IPS-20b (cell line): ENCODE data around the gene ZFAND6.

Source experiments
- H3K27ac ChIP-seq: one replicate; pipeline ENCODE4 v1.5.1; 2013; ENCODE audit warnings: low read length
- H3K27me3 ChIP-seq: 2 replicates; pipeline ENCODE4 v1.6.1; 2013; ENCODE audit warnings: mild to moderate bottlenecking, low read length, inconsistent platforms; ENCODE audit not compliant: insufficient read depth
- H3K36me3 ChIP-seq: 2 replicates; pipeline ENCODE4 v1.6.1; 2013; ENCODE audit warnings: low read depth, mild to moderate bottlenecking, inconsistent platforms, low read length, moderate library complexity; ENCODE audit not compliant: insufficient read depth
- H3K4me1 ChIP-seq: 2 replicates; pipeline ENCODE4 v1.6.1; 2013; ENCODE audit warnings: mild to moderate bottlenecking, control low read depth, inconsistent platforms, low read length, moderate library complexity; ENCODE audit not compliant: insufficient read depth
- H3K4me3 ChIP-seq: 2 replicates; pipeline ENCODE4 v1.5.1; 2013; ENCODE audit warnings: mild to moderate bottlenecking, low read length, inconsistent platforms
- H3K9ac ChIP-seq: 2 replicates; pipeline ENCODE4 v1.6.1; 2013; ENCODE audit warnings: low read depth, mild to moderate bottlenecking, inconsistent platforms, low read length, moderate library complexity
- H3K9me3 ChIP-seq: 2 replicates; pipeline ENCODE4 v1.6.1; 2013; ENCODE audit warnings: mild to moderate bottlenecking, low read depth, low read length, inconsistent platforms; ENCODE audit not compliant: insufficient read depth

ZFAND6 gene

DNA sequence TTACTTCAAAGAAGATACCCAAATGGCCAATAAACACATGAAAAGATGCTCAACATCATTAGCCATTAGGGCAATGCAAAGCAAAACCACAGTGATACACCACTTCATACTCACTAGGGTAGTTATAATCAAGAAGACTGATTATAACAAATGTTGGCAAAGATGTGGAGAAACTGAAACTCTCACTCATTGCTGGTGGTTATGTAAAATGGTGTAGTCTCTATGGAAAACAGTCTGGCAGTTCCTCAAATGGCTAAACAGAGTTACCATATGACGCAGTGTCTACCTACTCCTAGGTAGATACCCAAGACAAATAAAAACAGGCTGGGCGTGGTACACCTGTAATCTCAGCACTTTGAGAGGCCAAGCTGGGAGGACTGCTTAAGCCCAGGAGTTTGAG, 3.5 kb upstream of the ZFAND6 start:
- Histone ChIP-seq H3K27me3 (peaks cover 9% of the 10 kb centered on the region), H3K36me3 (no peaks in the 10 kb centered on the region), H3K27ac (no peak overlapping the region), H3K4me3 (no peak overlapping the region), H3K9me3 (no peaks in the 10 kb centered on the region), H3K9ac (no peak overlapping the region), H3K4me1 (peaks cover 9% of the 10 kb centered on the region)

DNA sequence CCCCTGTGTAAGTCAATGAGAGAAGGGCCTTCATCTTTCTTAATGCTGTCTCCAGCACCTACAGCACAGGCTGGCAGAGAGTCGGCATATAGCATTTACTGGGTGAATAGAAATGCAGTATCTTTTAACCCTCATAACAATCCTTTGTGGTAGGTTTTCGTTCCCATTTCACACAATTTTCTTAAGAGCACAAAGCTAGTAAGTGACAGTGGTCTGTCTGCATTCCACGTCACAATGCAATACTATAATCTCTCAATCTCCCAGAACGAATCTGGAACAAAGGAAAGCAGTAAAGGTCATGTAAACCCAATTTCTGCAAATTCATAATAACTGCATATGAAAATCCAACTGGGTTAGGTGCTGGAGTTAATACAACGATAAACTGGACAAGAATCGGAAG, 1.4 kb upstream of the ZFAND6 start:
- peak overlapping the region; percentile 97 for H3K4me3 ChIP-seq

GRCh38 chr15:80059786-80060355, 395 bp downstream of the ZFAND6 start:
- Histone ChIP-seq H3K27ac (peak overlapping the region; percentile 86), H3K4me3 (peak overlapping the region; percentile 97), H3K9me3 (no peaks in the 10 kb centered on the region), H3K36me3 (no peaks in the 10 kb centered on the region), H3K4me1 (peaks cover 22% of the 10 kb centered on the region), H3K9ac (peak overlapping the region; percentile 98), H3K27me3 (peaks cover 9% of the 10 kb centered on the region)

More for the DNA sequence above, 1.4 kb upstream of the ZFAND6 start:
- Histone ChIP-seq H3K9ac (peak overlapping the region; percentile 26; the same call in 1 of the 2 replicates), H3K36me3 (no peaks in the 10 kb centered on the region), H3K27me3 (peaks cover 9% of the 10 kb centered on the region), H3K4me1 (peaks cover 22% of the 10 kb centered on the region), H3K9me3 (no peaks in the 10 kb centered on the region), H3K27ac (no peak overlapping the region)

DNA sequence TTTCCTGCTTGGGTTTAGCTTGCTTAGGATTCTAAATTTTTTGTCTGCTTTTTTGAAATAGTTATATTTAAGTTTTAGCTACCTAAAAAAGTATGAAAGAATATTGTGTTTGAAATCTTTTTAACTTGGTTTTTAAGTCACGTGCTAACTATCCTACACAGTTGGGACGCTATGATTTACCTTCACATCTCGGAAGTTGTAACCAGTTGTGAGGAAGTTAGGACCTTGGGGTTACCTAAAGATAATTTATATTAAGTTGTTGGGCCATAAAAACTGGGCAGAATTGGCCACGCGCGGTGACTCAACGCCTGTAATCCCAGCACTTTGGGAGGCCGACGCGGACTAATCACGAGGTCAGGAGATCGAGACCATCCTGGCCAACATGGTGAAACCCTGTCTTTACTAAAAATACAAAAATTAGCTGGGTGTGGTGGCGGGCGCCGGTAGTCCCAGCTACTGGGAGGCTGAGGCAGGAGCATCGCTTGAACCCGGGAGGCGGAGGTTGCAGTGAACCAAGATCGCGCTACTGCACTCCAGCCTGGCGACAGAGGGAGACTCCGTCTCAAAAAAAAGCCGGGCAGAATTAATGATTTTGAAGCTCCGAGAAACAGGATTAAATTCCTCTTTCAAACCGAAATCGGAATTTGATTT, 1.0 kb downstream of the ZFAND6 start:
- H3K36me3 ChIP-seq = no peaks in the 10 kb centered on the region
- H3K9me3 ChIP-seq = no peaks in the 10 kb centered on the region
- H3K27me3 ChIP-seq = peaks cover 9% of the 10 kb centered on the region
- peak overlapping the region; percentile 97 for H3K4me3 ChIP-seq
- H3K27ac ChIP-seq = peak overlapping the region; percentile 86
- H3K9ac ChIP-seq = peak overlapping the region; percentile 98
- H3K4me1 ChIP-seq = peaks cover 22% of the 10 kb centered on the region

- Histone ChIP-seq H3K27me3 (peaks cover 9% of the 10 kb centered on the region), H3K27ac (no peak overlapping the region), H3K4me1 (peaks cover 22% of the 10 kb centered on the region), H3K36me3 (no peaks in the 10 kb centered on the region), H3K9ac (peak overlapping the region; percentile 98; the same call in 1 of the 2 replicates), H3K9me3 (no peaks in the 10 kb centered on the region), H3K4me3 (peak overlapping the region; percentile 97)
Measured at GRCh38 chr15:80061582-80061981, 2.1 kb downstream of the ZFAND6 start.

- Histone ChIP-seq H3K27me3 (no peaks in the 10 kb centered on the region), H3K9me3 (no peaks in the 10 kb centered on the region), H3K4me3 (no peak overlapping the region), H3K9ac (no peak overlapping the region), H3K27ac (no peak overlapping the region), H3K4me1 (peaks cover 30% of the 10 kb centered on the region), H3K36me3 (no peaks in the 10 kb centered on the region)
Measured at GRCh38 chr15:80066912-80067311, 7.4 kb downstream of the ZFAND6 start.

GRCh38 chr15:80068578-80068977, 9.1 kb downstream of the ZFAND6 start:
- Histone ChIP-seq H3K27ac (no peak overlapping the region), H3K27me3 (no peaks in the 10 kb centered on the region), H3K9me3 (no peaks in the 10 kb centered on the region), H3K36me3 (no peaks in the 10 kb centered on the region), H3K4me1 (peaks cover 34% of the 10 kb centered on the region), H3K9ac (no peak overlapping the region), H3K4me3 (no peak overlapping the region)

GRCh38 chr15:80070840-80071239, 11.4 kb downstream of the ZFAND6 start:
- Histone ChIP-seq H3K27ac (peak overlapping the region; percentile 37), H3K36me3 (no peaks in the 10 kb centered on the region), H3K4me1 (peaks cover 49% of the 10 kb centered on the region), H3K9ac (no peak overlapping the region), H3K4me3 (no peak overlapping the region), H3K9me3 (no peaks in the 10 kb centered on the region), H3K27me3 (no peaks in the 10 kb centered on the region)

DNA sequence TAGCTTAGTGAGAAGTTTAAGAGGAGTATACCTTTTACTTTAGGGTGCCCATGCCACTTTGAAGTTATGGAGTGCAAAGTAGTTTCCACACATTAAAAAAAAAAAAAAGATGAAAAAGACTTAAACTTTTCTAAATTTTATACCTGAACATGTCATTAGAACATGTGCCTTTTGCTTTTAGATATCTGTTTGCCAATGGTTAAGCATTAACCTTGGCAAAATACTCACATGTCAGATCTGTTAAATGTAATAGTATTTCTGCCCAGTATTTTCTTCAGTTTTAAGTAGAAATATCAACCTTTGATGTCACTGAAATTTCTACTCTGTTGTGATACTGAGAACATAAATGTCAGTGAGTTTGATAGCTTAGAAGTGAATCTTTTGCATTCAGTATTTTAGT, 12.2 kb downstream of the ZFAND6 start:
- no peaks in the 10 kb centered on the region for H3K27me3 ChIP-seq
- H3K9me3 ChIP-seq = no peaks in the 10 kb centered on the region
- H3K4me3 ChIP-seq = peak overlapping the region; percentile 69; the same call in 1 of the 2 replicates
- no peak overlapping the region for H3K27ac ChIP-seq
- no peaks in the 10 kb centered on the region for H3K36me3 ChIP-seq
- peaks cover 55% of the 10 kb centered on the region for H3K4me1 ChIP-seq
- H3K9ac ChIP-seq = peak overlapping the region; percentile 35; the same call in 1 of the 2 replicates

- no peak overlapping the region for H3K27ac ChIP-seq
Measured at GRCh38 chr15:80072285-80072994, 13.0 kb downstream of the ZFAND6 start.

DNA sequence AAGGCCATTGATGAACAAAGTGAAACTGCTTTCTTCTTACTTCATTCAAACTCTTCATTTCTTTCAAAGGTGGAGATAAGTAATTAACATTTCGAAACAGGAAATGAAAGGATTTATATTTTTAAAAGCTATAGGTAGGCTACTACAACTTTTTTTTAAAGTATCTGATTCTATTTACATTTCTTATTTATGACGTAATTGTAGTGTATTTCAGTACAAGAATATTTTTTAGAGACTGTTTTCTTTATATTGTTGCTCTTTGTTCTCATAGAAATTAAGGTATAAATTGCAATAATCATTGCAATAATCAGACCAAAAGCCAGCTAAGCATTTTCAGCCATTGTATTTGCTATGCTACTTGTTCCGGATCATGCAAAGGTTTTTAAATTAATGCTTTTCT, 13.7 kb downstream of the ZFAND6 start:
- Histone ChIP-seq H3K4me1 (peaks cover 55% of the 10 kb centered on the region), H3K4me3 (no peak overlapping the region), H3K27me3 (no peaks in the 10 kb centered on the region), H3K27ac (no peak overlapping the region), H3K36me3 (no peaks in the 10 kb centered on the region), H3K9me3 (no peaks in the 10 kb centered on the region), H3K9ac (no peak overlapping the region)

More at GRCh38 chr15:80072285-80072994, 13.0 kb downstream of the ZFAND6 start:
- Histone ChIP-seq H3K36me3 (no peaks in the 10 kb centered on the region), H3K9ac (peak overlapping the region; percentile 58; the same call in 1 of the 2 replicates), H3K27me3 (no peaks in the 10 kb centered on the region), H3K4me3 (peak overlapping the region; percentile 69), H3K9me3 (no peaks in the 10 kb centered on the region), H3K4me1 (peaks cover 55% of the 10 kb centered on the region)
